ENCODE data around the gene BRPF1. TPM values are rescaled to one million over a fixed set of nuclear protein-coding genes. Genes with fewer than 3 reads are reported as not detected.

Gene BRPF1
- total and polyA plus RNA-seq, 10 donors = 5.5 to 31.9 (median 26.6) TPM

DNA sequence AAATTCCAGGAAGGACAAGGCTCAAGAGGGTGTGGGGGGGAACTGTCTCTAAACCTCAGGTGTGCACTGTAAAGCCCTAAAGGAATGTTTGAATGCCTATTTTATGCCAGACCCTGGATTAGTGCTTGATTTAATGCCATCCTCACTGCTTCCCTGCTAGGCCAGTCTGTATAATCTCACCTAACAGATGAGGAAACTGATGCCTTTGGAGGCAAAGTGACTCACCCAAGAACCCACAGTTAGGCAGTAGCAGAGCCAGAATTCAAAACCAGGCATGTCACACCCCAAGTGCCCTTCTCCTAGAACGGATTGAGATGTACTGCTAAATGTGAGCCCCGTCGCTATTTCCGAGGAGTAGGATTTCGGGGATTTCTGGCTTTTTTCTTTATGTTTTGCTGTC is 30.4 kb downstream of the BRPF1 start:
- DNase-seq = no peak
- 89 to 98% (median 96%) methylated on average over 5 of the region's 5 CpGs for WGBS, 5 donors
- TF ChIP-seq, protein P1, sequence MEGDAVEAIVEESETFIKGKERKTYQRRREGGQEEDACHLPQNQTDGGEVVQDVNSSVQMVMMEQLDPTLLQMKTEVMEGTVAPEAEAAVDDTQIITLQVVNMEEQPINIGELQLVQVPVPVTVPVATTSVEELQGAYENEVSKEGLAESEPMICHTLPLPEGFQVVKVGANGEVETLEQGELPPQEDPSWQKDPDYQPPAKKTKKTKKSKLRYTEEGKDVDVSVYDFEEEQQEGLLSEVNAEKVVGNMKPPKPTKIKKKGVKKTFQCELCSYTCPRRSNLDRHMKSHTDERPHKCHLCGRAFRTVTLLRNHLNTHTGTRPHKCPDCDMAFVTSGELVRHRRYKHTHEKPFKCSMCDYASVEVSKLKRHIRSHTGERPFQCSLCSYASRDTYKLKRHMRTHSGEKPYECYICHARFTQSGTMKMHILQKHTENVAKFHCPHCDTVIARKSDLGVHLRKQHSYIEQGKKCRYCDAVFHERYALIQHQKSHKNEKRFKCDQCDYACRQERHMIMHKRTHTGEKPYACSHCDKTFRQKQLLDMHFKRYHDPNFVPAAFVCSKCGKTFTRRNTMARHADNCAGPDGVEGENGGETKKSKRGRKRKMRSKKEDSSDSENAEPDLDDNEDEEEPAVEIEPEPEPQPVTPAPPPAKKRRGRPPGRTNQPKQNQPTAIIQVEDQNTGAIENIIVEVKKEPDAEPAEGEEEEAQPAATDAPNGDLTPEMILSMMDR (IDR thresholded peaks at IDR 0.05 in 8 of 11, conservative IDR thresholded peaks at IDR 0.05 in 3 of 11) = no peak
- no peak for TF ChIP-seq POLR2AphosphoS5 (IDR thresholded peaks at IDR 0.05)
- no peak for TF ChIP-seq POLR2A (IDR thresholded peaks at IDR 0.05)
- Histone ChIP-seq H3K4me1 (peaks cover 0 to 14% (median 4%) of the 10 kb centered on the region in 6 donors), H3K9me3 (no peaks in the 10 kb centered on the region), H3K4me3 (no peak overlapping the region), H3K27ac (no peak overlapping the region), H3K27me3 (replicated peaks in 1 of 7) (no peaks in the 10 kb centered on the region), H3K36me3 (peaks cover 5 to 90% (median 36%) of the 10 kb centered on the region in 6 donors)
- intact Hi-C loops (cut with DNase I; ENCODE audit: low total_unique reads) = no loop called here

DNA sequence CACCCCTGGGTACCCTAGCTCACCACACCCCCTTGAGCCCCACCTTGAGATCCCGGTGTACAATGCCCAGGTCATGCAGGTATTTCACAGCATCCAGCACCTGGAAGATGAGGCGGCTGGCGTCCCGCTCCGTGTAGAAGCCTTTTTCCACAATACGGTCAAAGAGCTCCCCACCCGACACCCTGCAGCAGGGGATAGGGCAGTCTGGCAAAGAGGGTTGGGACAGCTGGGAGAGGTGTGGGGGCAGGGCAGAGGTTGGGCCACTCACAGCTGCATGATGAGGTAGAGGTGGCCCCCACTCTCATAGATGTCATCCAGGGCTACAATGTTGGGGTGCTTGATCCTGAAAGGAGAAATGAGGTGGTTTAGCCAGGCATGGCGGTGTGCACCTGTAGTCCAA is 31.3 kb downstream of the BRPF1 start:
- Histone ChIP-seq H3K27me3 (replicated peaks in 1 of 7) (no peaks in the 10 kb centered on the region), H3K36me3 (peaks cover 0 to 80% (median 28%) of the 10 kb centered on the region in 6 donors), H3K4me1 (peaks cover 0 to 23% (median 14%) of the 10 kb centered on the region in 6 donors), H3K27ac (no peak overlapping the region), H3K4me3 (no peak overlapping the region), H3K9me3 (no peaks in the 10 kb centered on the region)
- intact Hi-C loops (cut with DNase I; ENCODE audit: low total_unique reads) = no loop called here
- TF ChIP-seq POLR2AphosphoS5 (IDR thresholded peaks at IDR 0.05) (no peak), POLR2A (IDR thresholded peaks at IDR 0.05) (no peak)
- TF ChIP-seq, protein P1 (IDR thresholded peaks at IDR 0.05 in 8 of 11, conservative IDR thresholded peaks at IDR 0.05 in 3 of 11) = no peak
- 92 to 97% (median 93%) methylated on average over 7 to 8 of the region's 8 CpGs for WGBS, 5 donors
- DNase-seq = no peak

DNA sequence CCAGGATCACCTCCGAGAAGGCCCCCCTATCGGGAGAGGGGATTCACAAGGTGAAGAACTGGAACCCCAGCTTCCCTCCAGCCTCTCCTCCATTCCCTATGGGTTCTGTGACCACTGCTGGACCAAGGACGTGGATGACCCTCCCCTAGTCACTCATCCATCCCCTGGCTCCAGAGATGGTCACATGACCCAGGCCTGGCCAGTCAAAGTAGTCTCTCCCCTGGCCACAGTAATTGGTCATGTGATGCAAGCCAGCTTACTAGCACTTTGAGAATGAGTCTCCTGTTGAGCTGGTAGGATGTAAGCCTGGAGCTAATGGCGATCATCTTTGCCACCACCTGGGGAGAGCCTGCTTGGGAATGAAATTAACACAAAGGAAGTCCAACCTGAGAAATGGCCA is 34.3 kb downstream of the BRPF1 start:
- Histone ChIP-seq H3K27me3 (replicated peaks in 1 of 7) (peaks cover 0 to 11% (median 0%) of the 10 kb centered on the region in 7 donors), H3K36me3 (peaks cover 0 to 51% (median 4%) of the 10 kb centered on the region in 6 donors), H3K9me3 (no peaks in the 10 kb centered on the region), H3K27ac (no peak overlapping the region), H3K4me3 (no peak overlapping the region), H3K4me1 (peaks cover 6 to 53% (median 42%) of the 10 kb centered on the region in 6 donors)
- no peak for DNase-seq
- 90 to 100% (median 93%) methylated on average over 2 to 4 of the region's 4 CpGs for WGBS, 5 donors
- intact Hi-C loops (cut with DNase I; ENCODE audit: low total_unique reads) = no loop called here
- TF ChIP-seq, protein P1 (IDR thresholded peaks at IDR 0.05 in 8 of 11, conservative IDR thresholded peaks at IDR 0.05 in 3 of 11) = no peak
- no peak for TF ChIP-seq POLR2A (IDR thresholded peaks at IDR 0.05)
- no peak for TF ChIP-seq POLR2AphosphoS5 (IDR thresholded peaks at IDR 0.05)

DNA sequence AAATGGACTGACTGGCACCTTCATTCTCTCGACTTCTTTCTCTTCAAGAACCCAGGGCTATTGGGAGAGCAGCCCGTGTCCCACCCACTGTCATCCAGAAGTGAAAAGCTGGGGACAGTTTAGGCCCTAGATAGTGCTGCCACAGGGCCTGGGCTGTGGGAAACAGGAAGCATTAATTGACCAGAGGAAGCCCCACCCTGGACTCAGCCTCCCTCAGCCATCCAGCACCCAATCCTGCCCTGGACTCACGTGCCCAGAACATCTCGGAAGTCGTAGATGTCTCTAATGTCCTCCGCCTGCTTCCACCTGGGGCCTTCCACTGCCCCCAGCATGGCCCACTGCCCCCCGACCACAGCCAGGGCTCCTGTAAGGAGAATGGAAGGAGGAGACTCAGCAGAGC is 35.9 kb downstream of the BRPF1 start:
- Histone ChIP-seq H3K9me3 (no peaks in the 10 kb centered on the region), H3K4me1 (peaks cover 6 to 56% (median 44%) of the 10 kb centered on the region in 6 donors), H3K4me3 (no peak overlapping the region), H3K36me3 (peaks cover 0 to 35% (median 0%) of the 10 kb centered on the region in 6 donors), H3K27ac (peak overlapping the region in 5 of 8 donors; percentile 36 to 85 (median 57)), H3K27me3 (replicated peaks in 1 of 7) (peaks cover 0 to 11% (median 0%) of the 10 kb centered on the region in 7 donors)
- DNase-seq = no peak
- 59 to 80% (median 62%) methylated on average over 6 to 7 of the region's 7 CpGs for WGBS, 5 donors
- intact Hi-C loops (cut with DNase I; ENCODE audit: low total_unique reads) = no loop called here
- TF ChIP-seq, protein P1 (IDR thresholded peaks at IDR 0.05 in 8 of 11, conservative IDR thresholded peaks at IDR 0.05 in 3 of 11) = no peak
- TF ChIP-seq POLR2AphosphoS5 (IDR thresholded peaks at IDR 0.05) = peak; percentile 21 to 45 (median 35)
- no peak for TF ChIP-seq POLR2A (IDR thresholded peaks at IDR 0.05)

Measured in spleen (tissue), 11 donors.